Left hindlimb (tissue), 1 donor: ENCODE data around the gene LCT.
"Not testable (repeated sequence)": the region's sequence is repeated elsewhere in the genome, so short reads cannot be mapped to it uniquely, and the experiment has no call there.

Experiments
- DNase-seq: peaks from one replicate; pipeline ENCODE4 v3.0.0-alpha.2; 2018

The LCT gene

DNA sequence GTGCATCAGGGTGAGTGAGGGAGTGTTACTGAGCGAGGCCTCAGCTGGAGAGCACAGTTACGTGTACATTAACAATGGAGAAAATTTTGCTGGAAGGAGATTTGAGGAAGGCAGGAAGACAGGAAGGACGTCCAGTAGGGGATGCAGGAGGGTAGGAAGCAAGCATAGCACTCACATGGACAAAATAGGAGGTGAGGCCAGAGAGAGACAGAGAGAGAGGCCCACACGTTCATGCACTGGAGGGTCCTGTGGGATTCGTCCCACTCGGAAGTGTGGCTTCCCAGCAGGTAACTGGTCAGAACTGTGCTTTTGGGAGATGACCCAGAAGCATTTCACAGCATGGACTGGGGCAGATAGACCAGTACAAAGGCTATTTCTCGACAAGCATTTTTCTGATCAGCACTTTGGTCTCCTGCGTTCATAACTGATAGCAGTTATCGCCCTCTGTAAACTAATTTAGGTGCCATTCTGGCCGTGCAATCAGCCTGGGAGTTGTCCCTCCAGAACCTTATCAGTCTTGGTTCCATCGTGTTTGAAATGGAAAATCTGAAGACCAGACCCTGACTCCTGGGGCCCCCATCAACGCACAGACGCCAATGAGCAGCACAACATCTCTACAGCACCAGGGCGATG lies 5.7 kb downstream of the LCT start:
- no peak for DNase-seq

- DNase-seq: no peak
Measured at GRCh38 chr2:135829378-135830135, 7.4 kb downstream of the LCT start.

- DNase-seq: no peak
Measured at GRCh38 chr2:135826544-135826943, 10.4 kb downstream of the LCT start.

- no peak for DNase-seq
Measured at GRCh38 chr2:135825550-135826176, 11.3 kb downstream of the LCT start.

- DNase-seq: no peak
Measured at GRCh38 chr2:135825131-135825530, 11.9 kb downstream of the LCT start.

- no peak for DNase-seq
Measured at GRCh38 chr2:135822855-135823254, 14.1 kb downstream of the LCT start.

DNA sequence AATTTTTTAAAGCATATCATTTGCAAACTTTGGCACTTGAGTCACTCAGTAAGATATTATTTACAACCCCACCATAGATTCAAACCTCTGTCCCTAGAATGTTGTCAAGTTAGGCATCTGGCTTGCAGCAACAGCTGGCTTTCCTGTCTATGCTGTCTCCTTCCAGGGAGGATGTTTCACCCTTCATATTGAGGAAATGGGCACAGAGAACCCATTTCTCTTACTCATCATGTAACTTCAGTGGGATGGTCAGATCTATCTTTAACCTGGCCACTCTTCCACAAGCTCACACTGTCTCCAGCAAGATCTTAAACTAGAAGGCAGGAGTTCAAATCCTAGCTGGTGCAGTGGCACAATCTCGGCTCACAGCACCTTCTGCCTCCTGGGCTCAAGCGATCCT lies 15.8 kb downstream of the LCT start:
- no peak for DNase-seq

DNA sequence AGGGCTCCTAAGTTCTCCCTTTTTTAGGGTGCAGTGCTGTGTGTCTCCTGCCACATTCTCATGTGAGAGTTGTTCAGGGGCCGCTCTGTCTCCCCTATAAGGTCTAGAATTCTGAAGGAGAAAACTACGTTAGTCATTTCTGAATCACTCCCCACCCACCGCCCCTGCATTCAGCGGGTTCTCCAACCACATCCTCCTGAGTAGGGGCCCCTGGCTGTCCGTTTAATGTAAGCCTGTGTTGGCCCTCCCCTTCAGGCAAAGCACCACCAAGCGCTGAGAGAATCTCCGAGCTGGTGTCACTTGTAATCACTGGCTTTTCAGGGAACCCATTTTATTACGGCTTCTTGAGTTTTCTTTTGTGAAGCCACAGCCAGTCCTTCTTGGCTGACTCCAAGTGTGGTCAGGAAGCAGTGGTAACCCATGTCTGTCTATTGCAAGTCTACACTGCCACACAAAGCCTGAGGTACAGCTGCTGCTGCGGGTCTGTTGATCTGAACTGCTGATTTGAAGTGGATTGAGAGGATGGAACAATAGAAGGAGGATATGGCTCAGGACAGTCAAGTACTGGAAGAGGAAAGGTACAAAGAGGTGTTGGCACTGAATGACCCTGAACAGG lies 16.9 kb downstream of the LCT start:
- peak; percentile 46 for DNase-seq

GRCh38 chr2:135818937-135819610 lies 17.9 kb downstream of the LCT start:
- no peak for DNase-seq

- DNase-seq: no peak
Measured at GRCh38 chr2:135817951-135818350, 19.0 kb downstream of the LCT start.

DNA sequence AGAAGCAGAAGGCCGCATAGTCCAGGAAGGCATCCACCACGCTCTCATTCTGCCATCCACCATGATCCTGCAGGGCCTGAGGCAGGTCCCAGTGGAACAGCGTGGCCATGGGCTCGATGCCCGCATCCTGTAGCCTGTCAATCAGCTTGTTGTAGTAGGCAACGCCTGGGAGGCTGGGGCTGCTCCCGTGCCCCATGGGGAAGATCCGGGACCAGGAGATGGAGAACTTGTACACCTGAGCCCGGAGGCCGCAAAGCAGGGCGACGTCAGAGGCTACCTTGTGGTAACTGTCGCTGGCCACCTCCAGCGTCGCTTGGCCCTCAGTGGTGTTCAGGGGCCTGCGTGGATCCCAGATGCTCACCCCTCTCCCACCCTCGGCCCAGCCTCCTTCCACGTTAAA lies 19.5 kb downstream of the LCT start:
- DNase-seq: no peak

GRCh38 chr2:135815269-135815668 lies 21.7 kb downstream of the LCT start:
- no peak for DNase-seq

DNA sequence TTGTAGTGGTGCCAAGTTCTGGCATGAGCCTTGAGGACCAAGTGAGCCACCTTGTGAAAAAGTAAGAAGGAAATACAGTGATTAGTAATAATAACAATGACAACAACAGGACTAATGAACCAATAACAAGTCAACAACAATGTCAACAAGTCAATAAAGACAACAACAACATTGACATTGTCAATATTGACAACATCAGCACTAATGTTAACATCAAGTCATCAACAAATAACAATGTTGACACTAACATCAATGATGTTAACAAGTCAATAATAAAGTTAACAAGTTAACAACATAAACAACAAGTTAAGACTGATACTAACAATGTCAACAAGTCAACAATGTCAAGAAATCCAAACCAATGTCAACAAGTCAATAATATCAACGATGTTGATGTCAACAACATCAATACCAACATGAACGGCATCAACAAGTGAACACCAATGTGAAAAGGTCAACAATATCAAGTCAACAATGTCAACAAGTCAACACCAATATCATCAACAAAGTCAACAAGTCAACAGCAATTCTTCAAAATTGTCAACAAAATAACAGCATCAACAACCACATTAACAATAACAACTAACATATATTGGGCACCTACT lies 24.0 kb downstream of the LCT start:
- no peak for DNase-seq

DNA sequence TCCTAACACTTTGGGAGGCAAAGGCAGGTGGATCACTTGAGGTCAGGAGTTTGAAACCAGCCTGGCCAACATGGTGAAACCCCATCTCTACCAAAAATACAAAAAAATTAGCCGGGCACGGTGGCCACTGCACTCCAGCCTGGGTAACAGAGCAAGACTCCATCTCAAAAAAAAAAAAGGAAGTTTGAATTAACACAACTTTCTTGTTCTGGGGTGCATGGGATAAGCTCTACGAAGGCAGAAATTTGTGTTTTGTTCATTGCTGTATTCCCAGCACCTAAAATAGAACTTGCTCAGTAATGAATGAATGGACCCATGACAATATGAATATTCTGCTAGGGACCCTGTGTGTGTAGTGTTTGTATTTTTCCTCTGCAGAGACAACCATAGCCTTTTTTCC lies 29.1 kb downstream of the LCT start:
- DNase-seq: not testable (repeated sequence)

GRCh38 chr2:135803278-135803677 lies 33.7 kb downstream of the LCT start:
- DNase-seq: no peak

- no peak for DNase-seq
Measured at GRCh38 chr2:135802350-135802749, 34.6 kb downstream of the LCT start.

DNA sequence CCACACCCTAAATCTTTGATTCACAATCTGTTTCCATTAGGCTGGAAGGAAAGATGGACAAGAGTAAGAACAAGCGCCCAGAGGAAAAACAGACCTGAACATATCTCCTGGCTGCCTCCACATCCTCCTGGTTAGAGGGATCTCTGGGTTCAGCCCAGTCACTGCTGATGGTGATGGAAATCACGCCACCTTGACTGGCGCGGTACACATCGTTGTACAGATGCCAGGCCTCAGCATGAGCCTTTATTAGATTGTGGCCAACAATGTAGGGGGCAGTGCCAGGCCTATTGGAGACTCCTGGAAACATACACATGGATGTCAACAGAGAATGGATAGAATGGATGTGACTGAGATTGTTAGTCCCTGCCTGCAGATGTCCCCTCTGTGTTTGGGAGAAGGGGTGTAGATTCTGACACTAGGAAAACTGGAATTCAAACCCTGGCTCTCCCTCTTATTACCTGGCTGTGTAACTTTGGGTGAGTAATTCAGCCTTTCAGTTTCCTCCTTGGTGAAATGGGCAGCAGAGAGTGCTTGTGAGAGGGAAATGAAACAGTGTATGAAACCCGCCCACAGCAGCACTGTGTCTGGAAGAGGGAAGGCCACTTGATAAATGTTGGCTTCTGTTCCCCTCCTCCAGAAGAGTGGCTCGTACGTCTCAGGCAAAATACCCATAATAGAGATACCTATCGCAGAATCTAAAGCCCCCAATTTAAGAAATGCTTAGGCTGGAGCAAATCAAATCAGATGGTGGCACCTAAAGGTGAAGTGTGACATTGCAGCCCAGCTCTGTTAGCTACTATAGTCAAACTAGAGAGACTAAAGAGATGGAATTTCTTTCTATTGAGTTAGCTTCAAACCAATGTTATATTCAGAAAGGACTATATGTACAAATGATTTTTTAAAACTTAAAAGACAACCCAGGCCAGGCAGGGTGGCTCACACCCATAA lies 36.2 kb downstream of the LCT start:
- no peak for DNase-seq

DNA sequence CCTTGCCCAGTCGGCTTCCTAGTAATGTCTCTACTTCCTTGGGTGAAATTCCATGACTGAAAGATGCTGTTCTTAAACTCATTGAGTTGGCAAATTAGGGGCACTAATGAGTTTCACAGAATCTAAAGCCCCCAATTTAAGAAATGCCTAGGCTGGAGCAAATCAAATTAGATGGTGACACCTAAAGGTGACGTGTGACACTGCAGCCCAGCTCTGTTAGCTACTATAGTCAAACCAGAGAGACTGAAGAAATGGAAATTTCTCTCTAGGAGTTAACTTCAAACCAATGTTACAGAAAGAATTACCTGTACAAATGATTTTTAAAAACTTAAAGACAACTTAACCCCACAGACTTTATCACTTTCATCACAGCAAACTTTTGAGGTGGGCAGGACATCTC lies 37.2 kb downstream of the LCT start:
- no peak for DNase-seq

- DNase-seq: no peak
Measured at GRCh38 chr2:135798762-135799161, 38.2 kb downstream of the LCT start.

DNA sequence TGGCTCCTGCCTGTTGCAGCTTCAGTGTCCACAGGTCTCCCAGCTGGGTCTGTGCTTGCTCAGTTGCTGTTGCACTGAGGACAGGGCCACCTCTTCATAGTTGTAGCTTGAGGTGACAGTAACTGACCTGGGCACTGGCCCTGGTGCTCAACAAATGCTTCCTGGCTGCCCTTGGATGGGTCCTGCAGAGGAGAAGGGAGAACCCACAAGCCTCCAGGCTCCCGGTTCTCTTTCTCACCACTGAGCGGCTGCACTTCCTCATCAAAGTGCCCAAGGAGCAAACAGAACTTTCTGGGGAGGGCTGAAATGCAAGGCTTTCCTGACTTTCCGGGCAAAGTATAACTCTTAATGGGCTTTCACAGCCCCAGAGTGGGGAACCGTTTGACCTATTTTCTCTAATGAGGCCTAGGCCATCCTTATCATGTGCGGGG lies 38.7 kb downstream of the LCT start:
- DNase-seq: no peak

GRCh38 chr2:135797497-135798274 lies 39.3 kb downstream of the LCT start:
- DNase-seq: peak; percentile 49
